Measurements from ENCODE around the gene WDR62.
"Not testable (repeated sequence)": the region's sequence is repeated elsewhere in the genome, so short reads cannot be mapped to it uniquely, and the experiment has no call there.

Gene WDR62

GRCh38 chr19:36110487-36111199 lies 55.9 kb downstream of the WDR62 start, which contains the start of gene OVOL3:
TSS of gene OVOL3 (plus strand) at chr19:36111143. CDS start at chr19:36111203, 60 bp downstream.
- DNase-seq (ENCODE audit: low read depth, low spot score), result no peak

GRCh38 chr19:36111200-36111539 lies 56.5 kb downstream of the WDR62 start:
- DNase-seq (ENCODE audit: low read depth, low spot score), result no peak

- no peak for DNase-seq (ENCODE audit: low read depth, low spot score)
Measured at GRCh38 chr19:36112678-36113077, 58.0 kb downstream of the WDR62 start.

- no peak for DNase-seq (ENCODE audit: low read depth, low spot score)
Measured at GRCh38 chr19:36113425-36113824, 58.7 kb downstream of the WDR62 start.

- no peak for DNase-seq (ENCODE audit: low read depth, low spot score)
Measured at GRCh38 chr19:36113894-36114720, 59.4 kb downstream of the WDR62 start.

- DNase-seq (ENCODE audit: low read depth, low spot score), result peak; percentile 98
Measured at GRCh38 chr19:36114721-36115452, 60.2 kb downstream of the WDR62 start, which contains the start of gene POLR2I. TSS of gene POLR2I (minus strand) at chr19:36114875. CDS start at chr19:36114856, 19 bp downstream.

GRCh38 chr19:36115453-36116343 lies 61.0 kb downstream of the WDR62 start, which contains the start of gene TBCB:
TSS of gene TBCB (plus strand) at chr19:36115468. CDS start at chr19:36115561, 93 bp downstream.
- DNase-seq (ENCODE audit: low read depth, low spot score), result no peak

- no peak for DNase-seq (ENCODE audit: low read depth, low spot score)
Measured at GRCh38 chr19:36116344-36116637, 61.6 kb downstream of the WDR62 start.

- DNase-seq (ENCODE audit: low read depth, low spot score), result no peak
Measured at GRCh38 chr19:36120092-36120983, 65.6 kb downstream of the WDR62 start.

- DNase-seq (ENCODE audit: low read depth, low spot score), result no peak
Measured at GRCh38 chr19:36120984-36121358, 66.3 kb downstream of the WDR62 start.

- DNase-seq (ENCODE audit: low read depth, low spot score), result no peak
Measured at GRCh38 chr19:36121486-36122124, 66.9 kb downstream of the WDR62 start.

- DNase-seq (ENCODE audit: low read depth, low spot score), result no peak
Measured at GRCh38 chr19:36125557-36125956, 70.9 kb downstream of the WDR62 start.

- no peak for DNase-seq (ENCODE audit: low read depth, low spot score)
Measured at GRCh38 chr19:36128392-36128736, 73.7 kb downstream of the WDR62 start.

- DNase-seq (ENCODE audit: low read depth, low spot score), result not testable (repeated sequence)
Measured at GRCh38 chr19:36131221-36131620, 76.5 kb downstream of the WDR62 start.

- DNase-seq (ENCODE audit: low read depth, low spot score), result not testable (repeated sequence)
Measured at GRCh38 chr19:36134867-36135266, 80.2 kb downstream of the WDR62 start.

- DNase-seq (ENCODE audit: low read depth, low spot score), result no peak
Measured at GRCh38 chr19:36136964-36137686, 82.4 kb downstream of the WDR62 start.

GRCh38 chr19:36139120-36139472 lies 84.4 kb downstream of the WDR62 start:
- DNase-seq (ENCODE audit: low read depth, low spot score), result no peak

GRCh38 chr19:36139473-36140303 lies 85.0 kb downstream of the WDR62 start, which contains the start of gene CAPNS1:
TSS of gene CAPNS1 (plus strand) at chr19:36140066. CDS start at chr19:36141012, 946 bp downstream.
- DNase-seq (ENCODE audit: low read depth, low spot score), result no peak

All from iPS DF 19.7 (cell line).